IMR-90 (cell line): ENCODE measurements around the gene NPAS3. TPM values are rescaled to one million over a fixed set of nuclear protein-coding genes. Genes with fewer than 3 reads are reported as not detected.

ENCODE experiments used
- ATAC-seq: fragments of 200-7000 bp; cut with Tn5 transposase; 2 replicates; pipeline ENCODE4 v1.9.1; 2020; ENCODE audit warnings: low read depth, mild to moderate bottlenecking, moderate library complexity
- BruUV-seq: library from RNA; stranded (reverse); fragments of 400-500 nt; replicated peaks from 2 replicates; lab custom pipeline; 2021; lab: Mats Ljungman, UMichigan
- CTCF ChIA-PET: fragments of 300-600 bp; formaldehyde crosslinking; extraction: SDS; loops from one replicate; lab custom pipeline; 2021; ENCODE audit warnings: antibody characterized with exemption; lab: Yijun Ruan, JAX
- POLR2A ChIA-PET: fragments of 300-600 bp; sonication (Branson Sonifier 250); formaldehyde crosslinking; loops from one replicate; lab custom pipeline; 2022; ENCODE audit warnings: antibody characterized with exemption; ENCODE audit not compliant: unreplicated experiment; lab: Charles Lee
- DNase-seq: peaks from one replicate; pipeline ENCODE4 v3.0.0; 2013
- H2AFZ ChIP-seq: replicated peaks from 2 replicates; pipeline ENCODE3; 2013; ENCODE audit warnings: low read length, mild to moderate bottlenecking; ENCODE audit not compliant: poor library complexity
- H2AK5ac ChIP-seq: 2 replicates; pipeline ENCODE4 v1.6.1; 2013; ENCODE audit warnings: low read depth, low read length, inconsistent platforms
- H2AK9ac ChIP-seq: replicated peaks from 2 replicates; pipeline ENCODE3; 2013; ENCODE audit warnings: mild to moderate bottlenecking, low read depth, low read length, moderate library complexity; ENCODE audit not compliant: poor library complexity
- H2BK120ac ChIP-seq: 2 replicates; pipeline ENCODE4 v1.6.1; 2013; ENCODE audit warnings: low read depth, low read length, inconsistent platforms
- H2BK15ac ChIP-seq: 3 replicates; pipeline ENCODE4 v1.6.1; 2013; ENCODE audit warnings: low read depth, low read length, inconsistent platforms
- H2BK20ac ChIP-seq: 2 replicates; pipeline ENCODE4 v1.6.1; 2013; ENCODE audit warnings: low read depth, mild to moderate bottlenecking, inconsistent platforms, low read length, moderate library complexity
- H2BK5ac ChIP-seq: 2 replicates; pipeline ENCODE4 v1.6.1; 2013; ENCODE audit warnings: mild to moderate bottlenecking, low read depth, low read length, inconsistent platforms; ENCODE audit not compliant: poor library complexity, severe bottlenecking
- H3K14ac ChIP-seq: replicated peaks from 2 replicates; pipeline ENCODE4 v1.6.1; 2013; ENCODE audit warnings: low read depth, low read length, inconsistent platforms
- H3K18ac ChIP-seq: 2 replicates; pipeline ENCODE4 v1.6.1; 2013; ENCODE audit warnings: low read depth, low read length, control low read depth
- H3K23ac ChIP-seq: 2 replicates; pipeline ENCODE4 v1.6.1; 2013; ENCODE audit warnings: low read depth, low read length, inconsistent platforms
- H3K27ac ChIP-seq: 2 replicates; pipeline ENCODE4 v1.5.1; 2013; ENCODE audit warnings: mild to moderate bottlenecking, control low read depth, low read length; ENCODE audit not compliant: insufficient read depth
- H3K27me3 ChIP-seq: 2 replicates; pipeline ENCODE4 v1.6.1; 2013; ENCODE audit warnings: low read length; ENCODE audit not compliant: control insufficient read depth, insufficient read depth
- H3K36me3 ChIP-seq: 2 replicates; pipeline ENCODE4 v1.6.1; 2013; ENCODE audit warnings: low read length, mixed read lengths; ENCODE audit not compliant: control insufficient read depth, insufficient read depth
- H3K4ac ChIP-seq: 2 replicates; pipeline ENCODE4 v1.6.1; 2013; ENCODE audit warnings: low read depth, low read length, inconsistent platforms
- H3K4me1 ChIP-seq: 2 replicates; pipeline ENCODE4 v1.6.1; 2013; ENCODE audit warnings: low read length, mixed read lengths; ENCODE audit not compliant: control insufficient read depth, insufficient read depth
- H3K4me2 ChIP-seq: 2 replicates; pipeline ENCODE4 v1.6.1; 2013; ENCODE audit warnings: low read depth, mild to moderate bottlenecking, control low read depth, low read length, moderate library complexity
- H3K4me3 ChIP-seq: 2 replicates; pipeline ENCODE4 v1.5.1; 2013; ENCODE audit warnings: low read depth, mild to moderate bottlenecking, control low read depth, low read length, moderate library complexity; ENCODE audit not compliant: insufficient read depth
- H3K56ac ChIP-seq: 2 replicates; pipeline ENCODE4 v1.6.1; 2013; ENCODE audit warnings: low read length, inconsistent platforms; ENCODE audit not compliant: insufficient read depth; ENCODE audit errors: extremely low read depth
- H3K79me1 ChIP-seq, 2 experiments: 2 replicates each; pipeline ENCODE4 v1.6.1; 2013; ENCODE audit warnings: low read length in 2 of 2, inconsistent platforms in 1 of 2, low read depth in 1 of 2
- H3K9ac ChIP-seq: 2 replicates; pipeline ENCODE4 v1.6.1; 2013; ENCODE audit warnings: low read depth, low read length, control low read depth
- H3K9me1 ChIP-seq: 2 replicates; pipeline ENCODE4 v1.6.1; 2013; ENCODE audit warnings: low read length, inconsistent platforms; ENCODE audit not compliant: insufficient read depth
- H3K9me3 ChIP-seq: 2 replicates; pipeline ENCODE4 v1.6.1; 2013; ENCODE audit warnings: low read length; ENCODE audit not compliant: control insufficient read depth, insufficient read depth
- H4K20me1 ChIP-seq: 2 replicates; pipeline ENCODE4 v1.6.1; 2013; ENCODE audit warnings: low read length, inconsistent platforms; ENCODE audit not compliant: insufficient read depth
- H4K5ac ChIP-seq: 2 replicates; pipeline ENCODE4 v1.6.1; 2013; ENCODE audit warnings: mild to moderate bottlenecking, low read depth, low read length, control low read depth
- H4K8ac ChIP-seq, 2 experiments: 2 replicates each; pipeline ENCODE4 v1.6.1; 2013; ENCODE audit warnings: low read depth in 2 of 2, low read length in 2 of 2, control low read depth in 1 of 2, inconsistent platforms in 1 of 2
- H4K91ac ChIP-seq: 2 replicates; pipeline ENCODE4 v1.6.1; 2013; ENCODE audit warnings: low read depth, low read length, inconsistent platforms; ENCODE audit not compliant: insufficient read depth
- BHLHE40 ChIP-seq: fragments of 150-350 bp; IDR thresholded peaks from 2 replicates; pipeline ENCODE4 v1.6.1; 2016; ENCODE audit warnings: mild to moderate bottlenecking, low read depth, low read length
- CEBPB ChIP-seq: IDR thresholded peaks from 2 replicates; pipeline ENCODE4 v1.6.1; 2012; ENCODE audit warnings: low read depth, low read length, improper control_type of control experiment
- CHD1 ChIP-seq: IDR thresholded peaks from 2 replicates; pipeline ENCODE4 v1.6.1; 2012; ENCODE audit warnings: low read depth, low read length, improper control_type of control experiment
- CTCF ChIP-seq: conservative IDR thresholded peaks from 2 replicates; pipeline ENCODE4 v1.5.1; 2012; ENCODE audit warnings: mild to moderate bottlenecking, low read depth, low read length, improper control_type of control experiment
- ELK1 ChIP-seq: fragments of 150-350 bp; IDR thresholded peaks from 2 replicates; pipeline ENCODE4 v1.6.1; 2016; ENCODE audit warnings: low read depth, mild to moderate bottlenecking, low read length, moderate library complexity, borderline replicate concordance
- FOS ChIP-seq: fragments of 150-350 bp; IDR thresholded peaks from 2 replicates; pipeline ENCODE4 v1.6.1; 2016; ENCODE audit warnings: low read depth, low read length
- MAFK ChIP-seq: IDR thresholded peaks from 2 replicates; pipeline ENCODE4 v1.6.1; 2012; ENCODE audit warnings: low read depth, low read length, improper control_type of control experiment
- MXI1 ChIP-seq: IDR thresholded peaks from 2 replicates; pipeline ENCODE4 v1.6.1; 2012; ENCODE audit warnings: low read depth, mild to moderate bottlenecking, low read length, moderate library complexity, borderline replicate concordance
- NFE2L2 ChIP-seq: fragments of 150-350 bp; IDR thresholded peaks from 2 replicates; pipeline ENCODE4 v1.6.1; 2016; ENCODE audit warnings: low read depth, mild to moderate bottlenecking, low read length
- POLR2A ChIP-seq: IDR thresholded peaks from 2 replicates; pipeline ENCODE4 v1.6.1; 2012; ENCODE audit warnings: mild to moderate bottlenecking, low read depth, low read length
- RAD21 ChIP-seq: IDR thresholded peaks from 2 replicates; pipeline ENCODE4 v1.6.1; 2012; ENCODE audit warnings: low read length, improper control_type of control experiment
- RCOR1 ChIP-seq: IDR thresholded peaks from 2 replicates; pipeline ENCODE4 v1.6.1; 2012; ENCODE audit warnings: mild to moderate bottlenecking, low read length, improper control_type of control experiment; ENCODE audit not compliant: insufficient replicate concordance
- RFX5 ChIP-seq: IDR thresholded peaks from 2 replicates; pipeline ENCODE4 v1.8.0; 2012; ENCODE audit warnings: low read depth, mild to moderate bottlenecking, low read length, moderate library complexity
- USF2 ChIP-seq: fragments of 150-350 bp; IDR thresholded peaks from 2 replicates; pipeline ENCODE4 v1.6.1; 2017; ENCODE audit warnings: mild to moderate bottlenecking, antibody characterized with exemption, low read length, low read depth
- WGBS, 2 experiments: methylation state at CpG; one replicate each; pipeline versions ENCODE4 v1.1.5 to v1.1.7; 2013; ENCODE audit warnings: missing lambda C conversion rate in 2 of 2; ENCODE audit not compliant: insufficient read length in 1 of 2; ENCODE audit errors: extremely low coverage in 2 of 2; 5-methylcytosine and 5-hydroxymethylcytosine counted together
- dilution Hi-C: fragments of 300-500 bp; cut with HindIII; formaldehyde crosslinking; loops from one replicate; pipeline ENCODE4 v1.14.3; 2018; ENCODE audit warnings: low sequenced_read_pairs; ENCODE audit not compliant: unreplicated experiment
- in situ Hi-C: fragments of 300-500 bp; cut with MboI; formaldehyde crosslinking; loops from 3 replicates; pipeline ENCODE4 v1.14.3; 2019; ENCODE audit warnings: low sequenced_read_pairs, inconsistent platforms, mixed read lengths
- intact Hi-C: fragments of 100-400 bp; cut with micrococcal nuclease; formaldehyde crosslinking; loops from 2 replicates; pipeline ENCODE4 v1.10.0; 2022
- polyA plus RNA-seq, 3 experiments: library from polyadenylated mRNA; depleted of rRNA; stranded (reverse); fragments of >200 nt; gene quantifications; 2 replicates each; pipeline ENCODE4 v1.2.3, GENCODE V29; 2012; ENCODE audit warnings: low replicate concordance in 1 of 3
- total RNA-seq: library from RNA; depleted of rRNA; stranded (reverse); fragments of >200 nt; gene quantifications from 2 replicates; pipeline ENCODE4 v1.2.3, GENCODE V29; 2012

The NPAS3 gene
- total and polyA plus RNA-seq, 2 of the 4 experiments (the other 2 are of a cell fraction), result not detected

DNA sequence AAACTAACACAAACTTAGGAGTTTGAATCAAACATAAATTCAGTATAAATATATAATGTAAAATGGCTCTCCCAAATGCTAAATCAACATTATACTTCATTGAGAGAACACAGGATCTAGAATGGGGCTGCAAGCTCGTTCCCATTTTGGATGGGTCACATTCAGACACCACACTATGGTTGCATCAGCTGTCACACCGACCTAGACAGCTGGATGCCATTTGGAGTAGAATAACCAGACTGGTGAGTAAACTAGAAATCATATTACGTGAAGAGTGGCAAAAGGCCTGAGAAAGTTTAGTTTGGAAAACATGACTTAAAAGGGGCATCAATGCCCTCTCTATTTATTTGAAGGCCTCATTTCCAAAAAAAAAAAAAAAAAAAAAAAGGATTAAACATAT, 430.4 kb downstream of the NPAS3 start:
- H3K4me1 ChIP-seq, result no peaks in the 10 kb centered on the region
- H2AFZ ChIP-seq, result no peak overlapping the region
- no peak for TF ChIP-seq FOS
- no peak for TF ChIP-seq ELK1
- no peak for TF ChIP-seq CEBPB
- no peak for TF ChIP-seq RFX5
- TF ChIP-seq CHD1, result no peak
- no peak for TF ChIP-seq POLR2A
- no peak for TF ChIP-seq USF2
- no peak for TF ChIP-seq NFE2L2
- no peak for TF ChIP-seq MXI1
- TF ChIP-seq RAD21, result no peak
- TF ChIP-seq BHLHE40, result no peak
- no peak for TF ChIP-seq MAFK
- TF ChIP-seq RCOR1, result no peak
- no peak for TF ChIP-seq CTCF
- no peak overlapping the region for H4K8ac ChIP-seq
- H3K18ac ChIP-seq, result no peak overlapping the region
- no peak overlapping the region for H4K5ac ChIP-seq
- no peaks in the 10 kb centered on the region for H3K9me3 ChIP-seq
- no TSS peak for BruUV-seq
- ChIA-PET CTCF (no interaction called here), POLR2A (no interaction called here)
- no peak overlapping the region for H3K4me3 ChIP-seq
- dilution Hi-C loops, result no loop called here
- in situ Hi-C loops, result no loop called here
- no peak overlapping the region for H2AK9ac ChIP-seq
- no peak overlapping the region for H2BK15ac ChIP-seq
- H4K91ac ChIP-seq, result no peak overlapping the region
- no peaks in the 10 kb centered on the region for H3K9me1 ChIP-seq
- no peak overlapping the region for H2AK5ac ChIP-seq
- no peak overlapping the region for H3K27ac ChIP-seq
- no CpG with 5 or more reads among the region's 3 CpGs for WGBS, 2 experiments
- H2BK5ac ChIP-seq, result no peak overlapping the region
- H4K20me1 ChIP-seq, result no peaks in the 10 kb centered on the region
- ATAC-seq, result no peak
- no peaks in the 10 kb centered on the region for H3K36me3 ChIP-seq
- H3K56ac ChIP-seq, result no peak overlapping the region
- intact Hi-C loops, result no loop called here
- H3K4ac ChIP-seq, result no peak overlapping the region
- H2BK20ac ChIP-seq, result no peak overlapping the region
- no peak overlapping the region for H3K14ac ChIP-seq
- H2BK120ac ChIP-seq, result no peak overlapping the region
- H3K23ac ChIP-seq, result no peak overlapping the region
- H3K4me2 ChIP-seq, result no peak overlapping the region
- no peak for DNase-seq
- no peaks in the 10 kb centered on the region for H3K79me1 ChIP-seq
- no peak overlapping the region for H3K9ac ChIP-seq
- no peaks in the 10 kb centered on the region for H3K27me3 ChIP-seq
